SKM-1 treated with dmso at 0.1 percent for 144 hours (cell line): Measurements from ENCODE around the gene STX18.
"Not testable (repeated sequence)": the region's sequence is repeated elsewhere in the genome, so short reads cannot be mapped to it uniquely, and the experiment has no call there.

Experiments
- DNase-seq: peaks from one replicate; lab custom pipeline; 2025; ENCODE audit not compliant: unreplicated experiment; lab: John Stamatoyannopoulos, UW

Gene STX18

GRCh38 chr4:4480685-4481398 lies 61.0 kb downstream of the STX18 start:
- peak; percentile 17 for DNase-seq

GRCh38 chr4:4480205-4480604 lies 61.6 kb downstream of the STX18 start:
- DNase-seq: no peak

- DNase-seq: no peak
Measured at GRCh38 chr4:4479366-4479765, 62.5 kb downstream of the STX18 start.

- DNase-seq: no peak
Measured at GRCh38 chr4:4477796-4478195, 64.1 kb downstream of the STX18 start.

GRCh38 chr4:4477391-4477790 lies 64.5 kb downstream of the STX18 start:
- DNase-seq: no peak

GRCh38 chr4:4474476-4474875 lies 67.4 kb downstream of the STX18 start:
- no peak for DNase-seq

- DNase-seq: no peak
Measured at GRCh38 chr4:4472344-4472958, 69.4 kb downstream of the STX18 start.

GRCh38 chr4:4471195-4471594 lies 70.7 kb downstream of the STX18 start:
- no peak for DNase-seq

- DNase-seq: no peak
Measured at GRCh38 chr4:4470208-4470607, 71.6 kb downstream of the STX18 start.

GRCh38 chr4:4465238-4465637 lies 76.6 kb downstream of the STX18 start:
- not testable (repeated sequence) for DNase-seq

GRCh38 chr4:4462970-4463369 lies 78.9 kb downstream of the STX18 start:
- DNase-seq: no peak

GRCh38 chr4:4461850-4462249 lies 80.0 kb downstream of the STX18 start:
- DNase-seq: no peak

GRCh38 chr4:4461178-4461577 lies 80.7 kb downstream of the STX18 start:
- DNase-seq: no peak

GRCh38 chr4:4460759-4461158 lies 81.1 kb downstream of the STX18 start:
- no peak for DNase-seq

GRCh38 chr4:4459181-4459580 lies 82.7 kb downstream of the STX18 start:
- no peak for DNase-seq

GRCh38 chr4:4457803-4458553 lies 83.9 kb downstream of the STX18 start:
- DNase-seq: no peak

- DNase-seq: no peak
Measured at GRCh38 chr4:4456816-4457578, 84.9 kb downstream of the STX18 start.

GRCh38 chr4:4456351-4456750 lies 85.5 kb downstream of the STX18 start:
- DNase-seq: no peak

GRCh38 chr4:4455210-4455865 lies 86.5 kb downstream of the STX18 start:
- DNase-seq: no peak

- no peak for DNase-seq
Measured at GRCh38 chr4:4446434-4446833, 95.4 kb downstream of the STX18 start.

GRCh38 chr4:4443821-4444220 lies 98.0 kb downstream of the STX18 start:
- no peak for DNase-seq
